Measurements from ENCODE around the gene CYP4Z1.
"Not testable (repeated sequence)": the region's sequence is repeated elsewhere in the genome, so short reads cannot be mapped to it uniquely, and the experiment has no call there.

CYP4Z1 gene

GRCh38 chr1:47104816-47105215, 37.8 kb downstream of the CYP4Z1 start:
- Mint-ChIP-seq H3K27ac (no peak overlapping the region), H3K36me3 (ENCODE audit: low read depth) (no peaks in the 10 kb centered on the region), H3K4me1 (ENCODE audit: low read depth) (no peaks in the 10 kb centered on the region), H3K27me3 (no peaks in the 10 kb centered on the region), H3K4me3 (no peak overlapping the region), H3K9me3 (peaks cover 18% of the 10 kb centered on the region)
- intact Hi-C loops (cut with micrococcal nuclease) = no loop called here

- Mint-ChIP-seq H3K27me3 (no peaks in the 10 kb centered on the region), H3K9me3 (peaks cover 18% of the 10 kb centered on the region), H3K27ac (no peak overlapping the region), H3K36me3 (ENCODE audit: low read depth) (no peaks in the 10 kb centered on the region), H3K4me3 (no peak overlapping the region), H3K4me1 (ENCODE audit: low read depth) (no peaks in the 10 kb centered on the region)
- intact Hi-C loops (cut with micrococcal nuclease) = no loop called here
These were observed 39.8 kb downstream of the CYP4Z1 start for GRCh38 chr1:47106792-47107191.

GRCh38 chr1:47107851-47108574, 41.0 kb downstream of the CYP4Z1 start:
- H3K36me3 Mint-ChIP-seq (ENCODE audit: low read depth); H3K27ac Mint-ChIP-seq; H3K4me1 Mint-ChIP-seq (ENCODE audit: low read depth); H3K9me3 Mint-ChIP-seq; intact Hi-C loops (cut with micrococcal nuclease); H3K4me3 Mint-ChIP-seq; H3K27me3 Mint-ChIP-seq: not testable (repeated sequence)

- H3K36me3 Mint-ChIP-seq (ENCODE audit: low read depth); H3K4me3 Mint-ChIP-seq: not testable (repeated sequence)
These were observed 42.5 kb downstream of the CYP4Z1 start for GRCh38 chr1:47109482-47109881.

GRCh38 chr1:47113178-47113577, 46.1 kb downstream of the CYP4Z1 start:
- Mint-ChIP-seq H3K36me3 (ENCODE audit: low read depth) (no peaks in the 10 kb centered on the region), H3K27ac (no peak overlapping the region), H3K4me1 (ENCODE audit: low read depth) (no peaks in the 10 kb centered on the region), H3K4me3 (no peak overlapping the region), H3K9me3 (no peaks in the 10 kb centered on the region), H3K27me3 (no peaks in the 10 kb centered on the region)
- intact Hi-C loops (cut with micrococcal nuclease) = no loop called here

More at GRCh38 chr1:47109482-47109881, 42.5 kb downstream of the CYP4Z1 start:
- H3K27me3 Mint-ChIP-seq; H3K4me1 Mint-ChIP-seq (ENCODE audit: low read depth); intact Hi-C loops (cut with micrococcal nuclease); H3K9me3 Mint-ChIP-seq; H3K27ac Mint-ChIP-seq: not testable (repeated sequence)

- H3K27ac Mint-ChIP-seq; H3K27me3 Mint-ChIP-seq; intact Hi-C loops (cut with micrococcal nuclease); H3K9me3 Mint-ChIP-seq; H3K36me3 Mint-ChIP-seq (ENCODE audit: low read depth); H3K4me3 Mint-ChIP-seq; H3K4me1 Mint-ChIP-seq (ENCODE audit: low read depth): not testable (repeated sequence)
These were observed 54.0 kb downstream of the CYP4Z1 start for GRCh38 chr1:47121039-47121438.

GRCh38 chr1:47124834-47125233, 57.8 kb downstream of the CYP4Z1 start:
- intact Hi-C loops (cut with micrococcal nuclease); H3K27me3 Mint-ChIP-seq; H3K9me3 Mint-ChIP-seq; H3K4me1 Mint-ChIP-seq (ENCODE audit: low read depth); H3K27ac Mint-ChIP-seq; H3K36me3 Mint-ChIP-seq (ENCODE audit: low read depth); H3K4me3 Mint-ChIP-seq: not testable (repeated sequence)

- H3K27ac Mint-ChIP-seq; H3K4me1 Mint-ChIP-seq (ENCODE audit: low read depth); H3K36me3 Mint-ChIP-seq (ENCODE audit: low read depth); H3K9me3 Mint-ChIP-seq; intact Hi-C loops (cut with micrococcal nuclease); H3K4me3 Mint-ChIP-seq; H3K27me3 Mint-ChIP-seq: not testable (repeated sequence)
These were observed 60.0 kb downstream of the CYP4Z1 start for GRCh38 chr1:47126997-47127396.

GRCh38 chr1:47128221-47128620, 61.2 kb downstream of the CYP4Z1 start:
- intact Hi-C loops (cut with micrococcal nuclease) = no loop called here
- Mint-ChIP-seq H3K4me1 (ENCODE audit: low read depth) (peaks cover 6% of the 10 kb centered on the region), H3K4me3 (no peak overlapping the region), H3K27me3 (peaks cover 3% of the 10 kb centered on the region), H3K27ac (no peak overlapping the region), H3K36me3 (ENCODE audit: low read depth) (no peaks in the 10 kb centered on the region), H3K9me3 (peaks cover 6% of the 10 kb centered on the region)

GRCh38 chr1:47128854-47129253, 61.8 kb downstream of the CYP4Z1 start:
- H3K36me3 Mint-ChIP-seq (ENCODE audit: low read depth); H3K4me1 Mint-ChIP-seq (ENCODE audit: low read depth); H3K9me3 Mint-ChIP-seq; H3K27me3 Mint-ChIP-seq; H3K4me3 Mint-ChIP-seq; H3K27ac Mint-ChIP-seq; intact Hi-C loops (cut with micrococcal nuclease): not testable (repeated sequence)

GRCh38 chr1:47129489-47130230, 62.6 kb downstream of the CYP4Z1 start:
- H3K36me3 Mint-ChIP-seq (ENCODE audit: low read depth); H3K27me3 Mint-ChIP-seq: not testable (repeated sequence)

GRCh38 chr1:47132665-47133064, 65.6 kb downstream of the CYP4Z1 start:
- H3K4me3 Mint-ChIP-seq; H3K9me3 Mint-ChIP-seq; H3K36me3 Mint-ChIP-seq (ENCODE audit: low read depth); H3K27ac Mint-ChIP-seq; H3K27me3 Mint-ChIP-seq; intact Hi-C loops (cut with micrococcal nuclease); H3K4me1 Mint-ChIP-seq (ENCODE audit: low read depth): not testable (repeated sequence)

More at GRCh38 chr1:47129489-47130230, 62.6 kb downstream of the CYP4Z1 start:
- H3K9me3 Mint-ChIP-seq; H3K4me1 Mint-ChIP-seq (ENCODE audit: low read depth); H3K4me3 Mint-ChIP-seq; intact Hi-C loops (cut with micrococcal nuclease); H3K27ac Mint-ChIP-seq: not testable (repeated sequence)

- Mint-ChIP-seq H3K4me3 (no peak within 1 kb of the TSS), H3K4me1 (ENCODE audit: low read depth) (no peaks in the 10 kb centered on the region), H3K27ac (no peak within 1 kb of the TSS), H3K9me3 (no peaks in the 10 kb centered on the region), H3K36me3 (ENCODE audit: low read depth) (no peaks in the 10 kb centered on the region), H3K27me3 (peaks cover 2% of the 10 kb centered on the region)
- intact Hi-C loops (cut with micrococcal nuclease) = no loop called here
These were observed 70.2 kb downstream of the CYP4Z1 start, which contains the start of gene CYP4A22 for GRCh38 chr1:47137198-47137597. CYP4A22 (plus strand) TSS chr1:47137441; CDS start chr1:47137486, 45 bp downstream.

GRCh38 chr1:47137925-47138615, 71.0 kb downstream of the CYP4Z1 start:
- H3K4me1 Mint-ChIP-seq (ENCODE audit: low read depth) = no peaks in the 10 kb centered on the region
- no peaks in the 10 kb centered on the region for H3K9me3 Mint-ChIP-seq
- intact Hi-C loops (cut with micrococcal nuclease) = no loop called here
- H3K4me3 Mint-ChIP-seq = no peak overlapping the region
- peaks cover 2% of the 10 kb centered on the region for H3K27me3 Mint-ChIP-seq
- H3K27ac Mint-ChIP-seq = no peak overlapping the region
- H3K36me3 Mint-ChIP-seq (ENCODE audit: low read depth) = no peaks in the 10 kb centered on the region

All from dendritic cell treated with granulocyte-macrophage colony-stimulating factor and Interleukin-4, amounts not matched to agents 40 ng/mL and 50 ng/mL, for 4 days (primary cell).